SU-DHL-6 (cell line): ENCODE data around the gene PPP2R2C.

Source experiments
- H2AFZ ChIP-seq: fragments of 200-600 bp; sonication (generic); 2 replicates; pipeline ENCODE4 v1.6.1; 2014; ENCODE audit warnings: low read depth, mild to moderate bottlenecking, moderate library complexity, mixed read lengths, antibody characterized with exemption, low read length; ENCODE audit not compliant: severe bottlenecking
- H3F3A ChIP-seq: fragments of 200-600 bp; shearing (Covaris generic); 2 replicates; pipeline ENCODE4 v1.6.0; 2016; ENCODE audit warnings: antibody characterized with exemption, mild to moderate bottlenecking; ENCODE audit not compliant: insufficient read depth
- H3K27ac ChIP-seq: fragments of 200-600 bp; sonication (generic); 2 replicates; pipeline ENCODE4 v1.5.1; 2016; ENCODE audit warnings: low read depth, mild to moderate bottlenecking, low read length, moderate library complexity, mixed read lengths
- H3K27me3 ChIP-seq: fragments of 200-600 bp; sonication (generic), shearing (Covaris generic); 2 replicates; pipeline ENCODE4 v1.6.0; 2014; ENCODE audit warnings: mild to moderate bottlenecking, low read length
- H3K36me3 ChIP-seq: fragments of 200-600 bp; sonication (generic); 2 replicates; pipeline ENCODE4 v1.6.1; 2014; ENCODE audit warnings: mild to moderate bottlenecking, low read length, mixed read lengths
- H3K4me2 ChIP-seq: fragments of 300-600, 200-600 bp; shearing (Covaris generic), sonication (generic); 2 replicates; pipeline ENCODE4 v1.6.0; 2014; ENCODE audit warnings: low read length, low read depth, mild to moderate bottlenecking; ENCODE audit not compliant: poor library complexity, severe bottlenecking
- H3K4me3 ChIP-seq: fragments of 200-600 bp; sonication (generic); 2 replicates; pipeline ENCODE4 v1.5.1; 2014; ENCODE audit warnings: antibody characterized with exemption, low read length, mild to moderate bottlenecking, mixed read lengths; ENCODE audit not compliant: insufficient read depth, poor library complexity, severe bottlenecking
- H3K79me2 ChIP-seq: fragments of 200-600 bp; sonication (generic); 2 replicates; pipeline ENCODE4 v1.6.1; 2014; ENCODE audit warnings: mild to moderate bottlenecking, low read length, moderate library complexity; ENCODE audit not compliant: insufficient read depth
- H3K9ac ChIP-seq: fragments of 200-600 bp; sonication (generic); 2 replicates; pipeline ENCODE4 v1.7.0; 2014; ENCODE audit warnings: mild to moderate bottlenecking, low read length
- H3K9me2 ChIP-seq: fragments of 200-600 bp; sonication (generic); replicated peaks from 2 replicates; pipeline ENCODE4 v1.6.1; 2014; ENCODE audit warnings: low read length; ENCODE audit not compliant: insufficient read depth
- H3K9me3 ChIP-seq: fragments of 200-600 bp; sonication (generic); 2 replicates; pipeline ENCODE4 v1.6.1; 2014; ENCODE audit warnings: low read length, mixed read lengths; ENCODE audit not compliant: insufficient read depth
- H4K20me1 ChIP-seq: fragments of 200-600 bp; sonication (generic); 2 replicates; pipeline ENCODE4 v1.6.1; 2014; ENCODE audit warnings: low read depth, mild to moderate bottlenecking, antibody characterized with exemption, low read length, moderate library complexity, mixed read lengths
- EZH2phosphoT487 ChIP-seq: fragments of 200-600 bp; sonication (generic), shearing (Covaris generic); conservative IDR thresholded peaks from 2 replicates; pipeline ENCODE4 v1.6.1; 2018; ENCODE audit warnings: mild to moderate bottlenecking, antibody characterized with exemption, low read length, moderate library complexity, mixed read lengths
- TF ChIP-seq, protein P1 (sequence below): fragments of 200-600 bp; sonication (generic); IDR thresholded peaks from one replicate; pipeline ENCODE4 v1.5.1; 2017; ENCODE audit warnings: antibody characterized with exemption, mild to moderate bottlenecking, low read length, moderate library complexity; ENCODE audit not compliant: insufficient read depth, poor library complexity, severe bottlenecking

The PPP2R2C gene

DNA sequence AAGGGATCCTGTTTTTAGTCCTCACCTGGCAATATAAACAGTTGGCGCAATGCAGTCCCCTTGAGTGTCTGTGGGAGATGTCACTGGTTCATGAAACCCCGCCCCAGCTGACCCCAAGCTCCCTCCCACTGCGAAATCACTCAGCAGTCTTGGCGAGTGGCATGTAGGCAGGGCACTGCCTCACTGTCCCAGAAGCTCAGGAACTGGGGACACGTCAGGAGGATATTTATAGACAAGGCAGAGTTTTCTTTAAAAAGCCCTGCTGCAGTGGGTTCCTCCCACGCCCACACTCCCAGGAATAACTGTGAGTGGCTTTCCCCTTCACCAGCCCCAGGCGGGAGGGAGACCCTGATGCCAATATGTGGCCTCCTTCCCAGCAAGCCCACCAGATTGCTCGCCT lies 44.3 kb upstream of the PPP2R2C start:
- H3K9me2 ChIP-seq, result no peaks in the 10 kb centered on the region
- TF ChIP-seq, protein P1, sequence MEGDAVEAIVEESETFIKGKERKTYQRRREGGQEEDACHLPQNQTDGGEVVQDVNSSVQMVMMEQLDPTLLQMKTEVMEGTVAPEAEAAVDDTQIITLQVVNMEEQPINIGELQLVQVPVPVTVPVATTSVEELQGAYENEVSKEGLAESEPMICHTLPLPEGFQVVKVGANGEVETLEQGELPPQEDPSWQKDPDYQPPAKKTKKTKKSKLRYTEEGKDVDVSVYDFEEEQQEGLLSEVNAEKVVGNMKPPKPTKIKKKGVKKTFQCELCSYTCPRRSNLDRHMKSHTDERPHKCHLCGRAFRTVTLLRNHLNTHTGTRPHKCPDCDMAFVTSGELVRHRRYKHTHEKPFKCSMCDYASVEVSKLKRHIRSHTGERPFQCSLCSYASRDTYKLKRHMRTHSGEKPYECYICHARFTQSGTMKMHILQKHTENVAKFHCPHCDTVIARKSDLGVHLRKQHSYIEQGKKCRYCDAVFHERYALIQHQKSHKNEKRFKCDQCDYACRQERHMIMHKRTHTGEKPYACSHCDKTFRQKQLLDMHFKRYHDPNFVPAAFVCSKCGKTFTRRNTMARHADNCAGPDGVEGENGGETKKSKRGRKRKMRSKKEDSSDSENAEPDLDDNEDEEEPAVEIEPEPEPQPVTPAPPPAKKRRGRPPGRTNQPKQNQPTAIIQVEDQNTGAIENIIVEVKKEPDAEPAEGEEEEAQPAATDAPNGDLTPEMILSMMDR, result no peak
- TF ChIP-seq EZH2phosphoT487, result no peak
- no peaks in the 10 kb centered on the region for H3K79me2 ChIP-seq
- no peak overlapping the region for H2AFZ ChIP-seq
- no peaks in the 10 kb centered on the region for H3F3A ChIP-seq
- no peaks in the 10 kb centered on the region for H3K9me3 ChIP-seq
- H3K4me3 ChIP-seq, result no peak overlapping the region
- H4K20me1 ChIP-seq, result no peaks in the 10 kb centered on the region
- no peak overlapping the region for H3K27ac ChIP-seq
- no peak overlapping the region for H3K4me2 ChIP-seq
- no peak overlapping the region for H3K9ac ChIP-seq
- H3K36me3 ChIP-seq, result no peaks in the 10 kb centered on the region
- no peaks in the 10 kb centered on the region for H3K27me3 ChIP-seq

DNA sequence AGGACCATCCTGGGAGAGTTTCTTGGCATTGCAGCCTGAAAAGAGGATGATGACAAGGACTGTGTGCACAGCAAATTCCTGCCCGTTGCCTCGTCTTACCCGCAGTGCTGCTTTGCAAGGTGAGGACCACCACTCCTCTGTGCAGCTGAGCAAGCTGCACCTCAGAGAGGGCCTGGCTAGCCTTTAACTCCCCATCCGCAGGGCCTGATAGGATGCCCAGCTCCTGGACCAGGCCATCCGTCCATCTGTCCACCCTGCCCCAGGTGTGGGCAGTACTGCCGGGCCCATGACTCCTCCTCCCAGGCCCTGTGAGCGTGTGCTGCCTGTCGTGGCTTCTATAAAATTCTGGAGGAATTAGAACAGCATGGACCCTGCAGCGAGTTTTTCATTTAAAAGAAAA lies 43.9 kb upstream of the PPP2R2C start:
- Histone ChIP-seq H2AFZ (no peak overlapping the region), H3K27me3 (no peaks in the 10 kb centered on the region), H3K79me2 (no peaks in the 10 kb centered on the region), H3K36me3 (no peaks in the 10 kb centered on the region), H3K9me3 (no peaks in the 10 kb centered on the region), H3K4me3 (no peak overlapping the region), H4K20me1 (no peaks in the 10 kb centered on the region), H3K9me2 (no peaks in the 10 kb centered on the region), H3K4me2 (no peak overlapping the region), H3K27ac (no peak overlapping the region), H3K9ac (no peak overlapping the region), H3F3A (no peaks in the 10 kb centered on the region)
- TF ChIP-seq, protein P1, result no peak
- no peak for TF ChIP-seq EZH2phosphoT487

- Histone ChIP-seq H3K9me2 (no peaks in the 10 kb centered on the region), H3K79me2 (no peaks in the 10 kb centered on the region), H2AFZ (no peak overlapping the region), H3K9ac (no peak overlapping the region), H3K36me3 (no peaks in the 10 kb centered on the region), H3K27me3 (no peaks in the 10 kb centered on the region), H3K27ac (no peak overlapping the region), H3K4me2 (no peak overlapping the region), H3K9me3 (no peaks in the 10 kb centered on the region), H3F3A (no peaks in the 10 kb centered on the region), H4K20me1 (no peaks in the 10 kb centered on the region), H3K4me3 (no peak overlapping the region)
- TF ChIP-seq, protein P1, result no peak
- no peak for TF ChIP-seq EZH2phosphoT487
Observed at GRCh38 chr4:6513678-6514077, 41.3 kb upstream of the PPP2R2C start.

DNA sequence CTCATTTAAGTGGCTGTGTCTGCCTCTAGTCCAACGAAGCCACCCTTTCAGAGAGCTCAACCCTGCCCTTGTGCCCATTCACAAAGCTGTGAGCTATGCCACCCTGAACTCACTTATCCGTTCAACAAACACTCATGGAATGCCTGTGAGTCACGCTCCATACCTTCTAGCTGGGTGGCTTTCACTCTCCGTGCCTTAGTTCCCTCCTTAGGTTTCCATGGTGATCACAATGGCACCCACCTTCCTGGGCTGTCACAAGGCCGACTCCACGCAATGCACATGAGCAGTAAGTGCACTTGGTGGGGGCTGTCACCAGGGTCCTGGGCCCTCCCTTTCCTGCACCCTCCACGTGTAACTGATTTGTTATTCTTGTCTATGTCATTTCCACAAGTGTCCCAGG lies 37.2 kb upstream of the PPP2R2C start:
- Histone ChIP-seq H3F3A (no peaks in the 10 kb centered on the region), H3K9me2 (no peaks in the 10 kb centered on the region), H3K36me3 (no peaks in the 10 kb centered on the region), H3K4me2 (no peak overlapping the region), H3K79me2 (no peaks in the 10 kb centered on the region), H2AFZ (no peak overlapping the region), H3K27me3 (no peaks in the 10 kb centered on the region), H3K9me3 (no peaks in the 10 kb centered on the region), H3K9ac (no peak overlapping the region), H3K27ac (no peak overlapping the region), H4K20me1 (no peaks in the 10 kb centered on the region), H3K4me3 (no peak overlapping the region)
- TF ChIP-seq, protein P1, result no peak
- no peak for TF ChIP-seq EZH2phosphoT487
